K562 (cell line): Measurements from ENCODE around the gene DNAH3. TPM values are rescaled to one million over a fixed set of nuclear protein-coding genes. Genes with fewer than 3 reads are reported as not detected.

Source experiments
- ATAC-seq: fragments of 200-7000 bp; cut with Tn5 transposase; 3 replicates; pipeline ENCODE4 v1.9.1; 2020; ENCODE audit warnings: moderate library complexity
- BruUV-seq: library from RNA; stranded (reverse); fragments of 400-500 nt; replicated peaks from 2 replicates; lab custom pipeline; 2021; lab: Mats Ljungman, UMichigan
- CTCF ChIA-PET: fragments of 300-600 bp; formaldehyde crosslinking; extraction: SDS; loops from one replicate; lab custom pipeline; 2021; ENCODE audit warnings: low intra/inter-chr PET ratio; lab: Yijun Ruan, JAX
- POLR2A ChIA-PET: fragments of 300-600, 350-650 bp; sonication (Branson Sonifier 250); formaldehyde crosslinking; extraction: SDS; loops from one replicate; lab custom pipeline; 2021; ENCODE audit warnings: antibody characterized with exemption, inconsistent platforms; lab: Yijun Ruan, JAX
- DNase-seq, 4 experiments: peaks; one replicate each; pipeline versions ENCODE4 v3.0.0 to v3.0.0-alpha.2; 2011 to 2018; ENCODE audit warnings: low spot score in 3 of 4, mixed read lengths in 3 of 4; ENCODE audit errors: extremely low read depth in 1 of 4
- FAIRE-seq: peaks from 2 replicates; lab custom pipeline; 2011; peaks lifted over from hg19 to GRCh38; lab: Jason Lieb, UNC
- H2AFZ ChIP-seq: 2 replicates; pipeline ENCODE4 v1.6.0; 2011; ENCODE audit warnings: low read depth, low read length, control low read depth, inconsistent platforms
- H3K27ac ChIP-seq: fragments of 200-600 bp; 3 replicates; pipeline ENCODE4 v1.8.0; 2011; ENCODE audit warnings: low read depth, mild to moderate bottlenecking, control low read depth, inconsistent platforms, low read length, moderate library complexity, mixed read lengths; ENCODE audit errors: extremely low read depth
- H3K27me3 ChIP-seq, 2 experiments: fragments of 300-600 bp in 1 of 2; 2 replicates in 1 of 2; 3 replicates in 1 of 2; pipeline versions ENCODE4 v1.6.0 to v1.8.0; 2011; ENCODE audit warnings: inconsistent platforms in 2 of 2, low read length in 2 of 2, mild to moderate bottlenecking in 1 of 2, mixed read lengths in 1 of 2, moderate library complexity in 1 of 2; ENCODE audit not compliant: control insufficient read depth in 2 of 2, insufficient read depth in 2 of 2
- H3K36me3 ChIP-seq: fragments of 300-600 bp; 3 replicates; pipeline ENCODE4 v1.8.0; 2011; ENCODE audit warnings: mild to moderate bottlenecking, low read length, inconsistent platforms; ENCODE audit not compliant: control insufficient read depth, insufficient read depth
- H3K4me1 ChIP-seq, 2 experiments: fragments of 200-600 bp in 1 of 2; replicated peaks in 1 of 2; 2 replicates in 1 of 2; 3 replicates in 1 of 2; pipeline versions ENCODE4 v1.5.1 to v1.8.0; 2011; ENCODE audit warnings: inconsistent platforms in 2 of 2, low read length in 2 of 2, mild to moderate bottlenecking in 1 of 2, mixed read lengths in 1 of 2, moderate library complexity in 1 of 2; ENCODE audit not compliant: control insufficient read depth in 2 of 2, insufficient read depth in 2 of 2
- H3K4me2 ChIP-seq: 2 replicates; pipeline ENCODE4 v1.6.1; 2011; ENCODE audit warnings: low read length, control low read depth, inconsistent platforms, mixed read lengths; ENCODE audit not compliant: insufficient read depth
- H3K4me3 ChIP-seq: fragments of 200-600 bp; sonication (generic), shearing (Covaris generic); 2 replicates; pipeline ENCODE4 v1.5.1; 2016; ENCODE audit warnings: control low read depth, inconsistent platforms
- H3K79me2 ChIP-seq: fragments of 200-600 bp; 3 replicates; pipeline ENCODE4 v1.8.0; 2011; ENCODE audit warnings: low read length, inconsistent platforms; ENCODE audit not compliant: control insufficient read depth, insufficient read depth
- H3K9ac ChIP-seq, 2 experiments: 2 replicates each; pipeline versions ENCODE4 v1.6.0 to v1.6.1; 2011; ENCODE audit warnings: low read depth in 2 of 2, low read length in 2 of 2, control low read depth in 1 of 2, inconsistent platforms in 1 of 2, mild to moderate bottlenecking in 1 of 2, mixed read lengths in 1 of 2; ENCODE audit not compliant: insufficient read depth in 1 of 2
- H3K9me1 ChIP-seq: one replicate; pipeline ENCODE4 v1.6.0; 2011; ENCODE audit warnings: inconsistent platforms, mild to moderate bottlenecking, low read length, moderate library complexity; ENCODE audit not compliant: control insufficient read depth, insufficient read depth
- H3K9me3 ChIP-seq: replicated peaks from 2 replicates; pipeline ENCODE4 v1.5.1; 2011; ENCODE audit warnings: low read depth, low read length, inconsistent platforms; ENCODE audit not compliant: control insufficient read depth, insufficient read depth
- H4K20me1 ChIP-seq: replicated peaks from 2 replicates; pipeline ENCODE4 v1.6.1; 2011; ENCODE audit warnings: low read length, inconsistent platforms, mixed read lengths; ENCODE audit not compliant: control insufficient read depth, insufficient read depth
- BMI1 ChIP-seq: fragments of 150-350 bp; IDR thresholded peaks from 2 replicates; pipeline ENCODE4 v1.6.1; 2014; ENCODE audit warnings: low read length
- CBX1 ChIP-seq: sonication (generic); IDR thresholded peaks from 2 replicates; pipeline ENCODE4 v1.6.1; 2016; ENCODE audit warnings: antibody characterized with exemption, low read depth, mild to moderate bottlenecking
- CHD2 ChIP-seq: IDR thresholded peaks from 2 replicates; pipeline ENCODE4 v1.6.1; 2011; ENCODE audit warnings: low read depth, low read length
- KLF10 ChIP-seq: fragments of 250-450 bp; sonication (Bioruptor Pico); IDR thresholded peaks from 2 replicates; pipeline ENCODE4 v1.6.1; 2021; ENCODE audit warnings: matching md5 sums
- NR4A1 ChIP-seq, 2 experiments: fragments of 250-450 bp in 1 of 2; fragments of 450-650 bp in 1 of 2; sonication (Bioruptor Pico) in 1 of 2; IDR thresholded peaks; 2 replicates each; pipeline versions ENCODE4 v1.4.0 to v1.6.1; 2016 to 2020; ENCODE audit warnings: mild to moderate bottlenecking in 2 of 2, missing compliant biosample characterization in 1 of 2, missing genetic modification characterization in 1 of 2, moderate library complexity in 1 of 2
- ZNF253 ChIP-seq: fragments of 250-450 bp; sonication (Bioruptor Pico); conservative IDR thresholded peaks from 2 replicates; pipeline ENCODE4 v1.6.1; 2021; ENCODE audit warnings: mild to moderate bottlenecking
- WGBS: fragments of 100-300 bp; shearing (Covaris generic); methylation state at CpG from one replicate; pipeline ENCODE4 v1.1.6; 2016; ENCODE audit warnings: low coverage, mixed read lengths; ENCODE audit not compliant: insufficient coverage; ENCODE audit errors: missing lambda C conversion rate; 5-methylcytosine and 5-hydroxymethylcytosine counted together
- in situ Hi-C: fragments of 300-500 bp; cut with MboI; formaldehyde crosslinking; loops from 4 replicates; pipeline ENCODE4 v1.15.0; 2018; ENCODE audit warnings: inconsistent platforms, mixed read lengths
- intact Hi-C: fragments of 100-400 bp; cut with micrococcal nuclease; formaldehyde crosslinking; loops from 2 replicates; pipeline ENCODE4 v1.14.2; 2022
- polyA plus RNA-seq, 8 experiments: library from polyadenylated mRNA; depleted of rRNA in 4 of 8; stranded (reverse) in 5 of 8; unstranded in 3 of 8; fragments of >200 nt; fragmentation: Nextera tagmentation in 2 of 8; fragmentation: Illumina TruSeq in 1 of 8; extraction: Ambion mirVana in 2 of 8; extraction: Trizol in 1 of 8; gene quantifications; 2 replicates each; pipeline versions ENCODE4 v1.2.1 to v1.2.3, GENCODE V29; 2011 to 2014; ENCODE audit warnings: inconsistent platforms in 1 of 8, missing spikeins in 1 of 8
- total RNA-seq, 7 experiments: library from RNA; depleted of rRNA in 6 of 7; stranded (reverse); fragments of >200 nt in 6 of 7; fragmentation: Illumina TruSeq in 2 of 7; extraction: Trizol in 2 of 7; gene quantifications; 2 replicates each; pipeline versions ENCODE4 v1.2.1 to v1.2.3, GENCODE V29; 2011 to 2021; ENCODE audit warnings: low replicate concordance in 1 of 7

The DNAH3 gene
- total and polyA plus RNA-seq, 9 of the 15 experiments (the other 6 are each of a cell fraction or from before 2014, with no cell fraction given), result 0.32 to 0.84 (median 0.44) TPM

DNA sequence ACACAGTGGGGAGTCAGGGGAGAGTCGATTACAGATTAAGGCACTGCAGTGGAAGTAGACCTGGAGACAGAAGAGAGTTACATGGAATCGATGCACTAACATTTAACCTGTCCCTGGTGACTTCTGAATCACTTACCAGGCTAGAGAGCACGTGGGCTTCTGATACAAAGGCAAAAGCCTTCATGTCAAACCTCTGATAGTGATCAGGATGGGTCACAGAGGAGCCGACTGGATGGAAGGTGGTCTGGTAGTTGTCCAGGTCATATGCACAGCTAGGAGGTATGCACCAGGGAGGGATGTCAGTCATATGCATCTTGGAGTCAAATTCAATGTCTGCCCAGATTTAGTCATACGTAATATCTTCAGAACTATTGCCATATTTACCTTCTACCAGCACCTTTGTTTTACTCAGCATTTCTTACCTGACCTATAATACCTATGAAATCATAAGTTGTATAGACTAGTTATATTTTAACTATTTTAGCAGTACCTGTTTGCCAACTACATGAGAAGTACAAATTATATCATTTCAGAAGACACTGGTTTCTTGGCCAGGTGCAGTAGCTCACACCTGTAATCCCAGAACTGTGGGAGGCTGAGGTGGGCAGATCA lies 49.1 kb upstream of the DNAH3 start:
- Histone ChIP-seq H3K9me3 (no peaks in the 10 kb centered on the region), H3K4me1 (no peaks in the 10 kb centered on the region; a peak in 2 of 5 replicates), H3K27ac (no peak overlapping the region), H3K79me2 (no peaks in the 10 kb centered on the region), H2AFZ (no peak overlapping the region), H3K4me3 (no peak overlapping the region), H3K9me1 (no peaks in the 10 kb centered on the region), H4K20me1 (no peaks in the 10 kb centered on the region), H3K27me3 (peaks cover 26 to 39% of the 10 kb centered on the region in 2 experiments; a peak in 4 of 5 replicates), H3K9ac (no peak overlapping the region), H3K36me3 (no peaks in the 10 kb centered on the region), H3K4me2 (no peak overlapping the region)
- in situ Hi-C loops, result loop anchor here (5.0 kb wide), 1 partner anchor 78 kb away; the partner anchor contains the start of gene CRYM
- intact Hi-C loops, result no loop called here
- ChIA-PET POLR2A (interaction anchor here (0.7 kb wide), 1 partner anchor 1595 kb away, joined by 3 read pairs; no protein-coding TSS in a partner anchor), CTCF (no interaction called here)
- BruUV-seq, result no TSS peak
- TF ChIP-seq CHD2 (no peak), NR4A1 (CRISPR knock-in tag; IDR thresholded peaks at IDR 0.05) (no peak), NR4A1 (tag; IDR thresholded peaks at IDR 0.05) (no peak), BMI1 (no peak), CBX1 (no peak), KLF10 (CRISPR knock-in tag) (no peak), ZNF253 (CRISPR knock-in tag) (no peak)
- ATAC-seq, result no peak
- no peak for FAIRE-seq
- no peak for DNase-seq
- WGBS, result 2% methylated on average over 5 of the region's 5 CpGs
